Measurements from ENCODE around the gene ASIC1. TPM values are rescaled to one million over a fixed set of nuclear protein-coding genes. Genes with fewer than 3 reads are reported as not detected.

The ASIC1 gene
- total and polyA plus RNA-seq, 7 donors, result 1.3 to 6.9 (median 4.2) TPM; not detected in 1

DNA sequence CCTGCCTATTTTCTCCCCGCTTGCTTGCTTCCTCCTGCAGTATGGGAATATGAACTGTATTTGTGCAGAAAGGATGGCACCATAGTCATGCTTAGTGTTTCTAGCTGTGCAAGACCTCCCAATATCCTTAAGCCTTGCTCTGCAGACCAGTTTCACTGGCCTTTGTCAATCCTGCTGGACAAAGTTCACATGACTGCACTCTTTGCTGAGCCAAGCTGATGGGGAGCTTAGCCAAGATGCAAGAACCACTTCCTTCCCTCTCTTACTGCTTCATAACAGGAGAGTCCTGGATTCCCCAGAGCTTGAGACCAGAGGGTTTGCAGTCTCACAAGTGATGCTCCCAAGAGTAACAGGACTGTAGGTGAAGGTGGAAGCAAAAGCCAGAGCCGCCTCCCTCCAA is 3.8 kb downstream of the ASIC1 start:
- Histone ChIP-seq H3K4me1 (peaks cover 0 to 30% (median 21%) of the 10 kb centered on the region in 4 donors), H3K27me3 (no peaks in the 10 kb centered on the region), H3K9me3 (no peaks in the 10 kb centered on the region), H3K36me3 (peaks cover 0 to 8% (median 0%) of the 10 kb centered on the region in 4 donors), H3K27ac (no peak overlapping the region), H3K4me3 (no peak overlapping the region)
- TF ChIP-seq POLR2AphosphoS5 (IDR thresholded peaks at IDR 0.05) (no peak), EP300 (IDR thresholded peaks at IDR 0.05) (no peak), POLR2A (IDR thresholded peaks at IDR 0.05) (no peak)
- TF ChIP-seq, protein P1, sequence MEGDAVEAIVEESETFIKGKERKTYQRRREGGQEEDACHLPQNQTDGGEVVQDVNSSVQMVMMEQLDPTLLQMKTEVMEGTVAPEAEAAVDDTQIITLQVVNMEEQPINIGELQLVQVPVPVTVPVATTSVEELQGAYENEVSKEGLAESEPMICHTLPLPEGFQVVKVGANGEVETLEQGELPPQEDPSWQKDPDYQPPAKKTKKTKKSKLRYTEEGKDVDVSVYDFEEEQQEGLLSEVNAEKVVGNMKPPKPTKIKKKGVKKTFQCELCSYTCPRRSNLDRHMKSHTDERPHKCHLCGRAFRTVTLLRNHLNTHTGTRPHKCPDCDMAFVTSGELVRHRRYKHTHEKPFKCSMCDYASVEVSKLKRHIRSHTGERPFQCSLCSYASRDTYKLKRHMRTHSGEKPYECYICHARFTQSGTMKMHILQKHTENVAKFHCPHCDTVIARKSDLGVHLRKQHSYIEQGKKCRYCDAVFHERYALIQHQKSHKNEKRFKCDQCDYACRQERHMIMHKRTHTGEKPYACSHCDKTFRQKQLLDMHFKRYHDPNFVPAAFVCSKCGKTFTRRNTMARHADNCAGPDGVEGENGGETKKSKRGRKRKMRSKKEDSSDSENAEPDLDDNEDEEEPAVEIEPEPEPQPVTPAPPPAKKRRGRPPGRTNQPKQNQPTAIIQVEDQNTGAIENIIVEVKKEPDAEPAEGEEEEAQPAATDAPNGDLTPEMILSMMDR (IDR thresholded peaks at IDR 0.05), result no peak
- DNase-seq, result no peak
- intact Hi-C loops (cut with DNase I), result no loop called here
- 85 to 92% methylated on average over 2 of the region's 2 CpGs for WGBS, 2 donors

DNA sequence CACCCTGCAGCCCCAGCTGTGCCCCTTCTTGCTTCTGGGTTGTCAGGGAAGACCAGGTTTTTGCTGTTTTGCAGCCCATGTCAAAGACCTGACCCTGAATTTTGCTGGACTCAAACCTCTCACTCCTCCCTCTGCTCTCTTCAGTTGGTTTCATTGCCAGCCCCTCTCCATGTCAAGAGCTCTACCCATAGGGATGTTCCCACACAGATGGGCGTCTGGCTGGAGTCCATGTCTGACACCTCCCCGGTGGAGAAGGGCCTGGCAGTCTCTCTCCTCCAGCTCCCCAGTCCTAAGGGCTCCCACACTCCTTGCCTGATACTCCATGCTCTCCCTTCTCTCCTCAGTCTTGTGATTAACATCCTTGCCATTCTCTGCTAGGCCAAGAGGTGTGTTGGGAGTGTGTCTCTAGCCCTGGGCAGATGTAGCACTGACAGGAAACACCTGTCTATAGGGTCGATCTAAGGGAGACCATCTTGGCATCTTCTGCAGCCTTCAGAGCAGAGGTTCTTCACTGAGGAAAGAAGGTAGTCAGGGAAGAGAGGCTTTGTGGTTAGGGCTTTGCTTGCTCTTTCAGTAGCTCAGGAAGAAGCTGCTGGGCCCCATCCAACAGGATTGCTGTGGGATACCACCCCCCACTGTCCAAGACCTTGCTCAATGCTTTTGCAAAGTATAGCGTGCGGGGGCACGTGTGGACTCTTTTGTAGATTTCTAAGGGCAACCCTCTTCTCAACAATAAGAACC is 4.7 kb downstream of the ASIC1 start:
- Histone ChIP-seq H3K27me3 (no peaks in the 10 kb centered on the region), H3K4me3 (no peak overlapping the region), H3K27ac (no peak overlapping the region), H3K9me3 (no peaks in the 10 kb centered on the region), H3K4me1 (peaks cover 0 to 30% (median 16%) of the 10 kb centered on the region in 4 donors), H3K36me3 (peaks cover 0 to 8% (median 0%) of the 10 kb centered on the region in 4 donors)
- intact Hi-C loops (cut with DNase I), result no loop called here
- TF ChIP-seq POLR2AphosphoS5 (IDR thresholded peaks at IDR 0.05) (no peak), EP300 (IDR thresholded peaks at IDR 0.05) (no peak), POLR2A (IDR thresholded peaks at IDR 0.05) (no peak)
- TF ChIP-seq, protein P1 (IDR thresholded peaks at IDR 0.05), result no peak
- 66 to 69% methylated on average over 6 of the region's 6 CpGs for WGBS, 2 donors
- DNase-seq, result no peak

DNA sequence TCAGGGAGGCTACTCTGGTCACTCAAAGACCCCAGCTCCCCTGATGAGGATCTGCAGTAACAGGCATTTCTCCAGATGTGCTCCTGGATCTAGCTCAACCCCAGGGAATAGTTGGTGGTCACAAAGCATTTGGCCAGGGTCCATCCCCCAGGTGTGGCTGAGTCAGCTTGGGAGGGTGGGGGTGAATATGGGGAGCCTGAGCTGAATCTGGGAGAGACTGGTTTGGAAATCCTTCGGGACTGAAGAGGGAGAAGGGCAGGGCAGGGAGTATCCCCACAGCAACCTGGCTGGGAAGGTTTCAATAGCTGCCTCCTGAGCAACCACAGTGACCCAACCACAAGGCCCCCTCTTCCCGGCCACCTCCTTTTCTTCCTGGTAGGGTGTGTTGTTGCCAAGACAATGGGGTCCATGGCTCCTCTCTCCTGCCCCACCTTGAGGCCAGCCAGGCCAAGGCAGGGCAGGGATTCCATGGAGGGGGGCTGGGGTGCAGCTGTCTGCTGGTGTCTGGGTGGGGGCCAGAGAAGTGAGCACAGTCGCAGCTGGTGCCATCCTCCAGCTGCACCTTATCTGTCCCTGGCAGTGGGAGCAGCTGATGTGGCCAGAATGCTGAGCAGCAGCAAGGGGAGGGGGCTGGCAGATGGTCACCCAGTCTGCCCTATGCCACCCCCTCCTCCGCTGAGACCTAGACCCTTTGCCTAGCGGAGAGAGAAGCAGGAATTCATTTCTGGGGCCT is 5.5 kb downstream of the ASIC1 start:
- Histone ChIP-seq H3K4me3 (no peak overlapping the region), H3K27me3 (no peaks in the 10 kb centered on the region), H3K27ac (no peak overlapping the region), H3K9me3 (no peaks in the 10 kb centered on the region), H3K36me3 (peaks cover 0 to 8% (median 0%) of the 10 kb centered on the region in 4 donors), H3K4me1 (peaks cover 0 to 29% (median 13%) of the 10 kb centered on the region in 4 donors)
- TF ChIP-seq EP300 (IDR thresholded peaks at IDR 0.05) (no peak), POLR2AphosphoS5 (IDR thresholded peaks at IDR 0.05) (no peak), POLR2A (IDR thresholded peaks at IDR 0.05) (no peak)
- TF ChIP-seq, protein P1 (IDR thresholded peaks at IDR 0.05), result no peak
- intact Hi-C loops (cut with DNase I), result no loop called here
- no peak for DNase-seq
- 63 to 77% methylated on average over 5 of the region's 5 CpGs for WGBS, 2 donors

DNA sequence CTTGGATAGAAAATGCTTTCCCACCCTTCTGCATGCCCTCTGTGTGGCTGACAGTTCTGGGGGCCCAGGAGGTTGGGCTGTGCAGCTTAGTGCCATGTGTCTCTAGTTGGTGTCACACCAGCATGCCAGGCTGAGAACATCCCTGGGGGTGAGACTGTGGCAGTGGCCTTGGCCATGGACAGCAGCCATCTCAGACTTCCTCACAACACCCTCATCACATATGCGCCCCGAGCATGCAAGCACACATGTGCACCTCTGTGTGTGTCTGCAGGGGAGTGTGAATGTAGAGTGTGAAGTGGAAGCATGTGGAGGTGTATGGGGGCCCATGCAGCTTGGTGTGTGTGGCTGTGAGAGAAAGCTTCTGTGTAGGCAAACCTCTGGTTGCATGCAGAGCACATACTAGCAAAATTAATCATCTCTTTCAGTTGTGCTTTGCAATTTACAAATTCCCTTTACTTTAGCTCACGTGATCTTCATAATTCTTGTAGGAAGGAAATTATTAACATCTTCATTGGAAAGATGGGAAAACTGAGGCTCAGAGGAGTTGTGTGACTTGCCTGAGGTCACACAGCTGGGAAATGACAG is 8.4 kb downstream of the ASIC1 start:
- 83 to 89% methylated on average over 3 of the region's 3 CpGs for WGBS, 2 donors
- no peaks in the 10 kb centered on the region for H3K9me3 ChIP-seq
- DNase-seq, result no peak
- intact Hi-C loops (cut with DNase I), result no loop called here
- peaks cover 0 to 30% (median 11%) of the 10 kb centered on the region in 4 donors for H3K4me1 ChIP-seq
- H3K4me3 ChIP-seq, result no peak overlapping the region
- peak overlapping the region; percentile 35 to 77 (median 64) for H3K27ac ChIP-seq
- TF ChIP-seq POLR2A (IDR thresholded peaks at IDR 0.05), result no peak
- TF ChIP-seq, protein P1 (IDR thresholded peaks at IDR 0.05), result no peak
- no peak for TF ChIP-seq EP300 (IDR thresholded peaks at IDR 0.05)
- TF ChIP-seq POLR2AphosphoS5 (IDR thresholded peaks at IDR 0.05), result no peak
- no peaks in the 10 kb centered on the region for H3K36me3 ChIP-seq
- no peaks in the 10 kb centered on the region for H3K27me3 ChIP-seq
